ENCODE results near the gene GNAI2.
"Not testable (repeated sequence)": the region's sequence is repeated elsewhere in the genome, so short reads cannot be mapped to it uniquely, and the experiment has no call there.

The GNAI2 gene

GRCh38 chr3:50204804-50205412 is 31.1 kb upstream of the GNAI2 start, which contains the start of gene SLC38A3:
SLC38A3 (plus strand) TSS chr3:50205271; CDS start chr3:50214200, 8,929 bp downstream.
- DNase-seq (ENCODE audit: low spot score): no peak

GRCh38 chr3:50205413-50206276 is 30.4 kb upstream of the GNAI2 start:
- DNase-seq (ENCODE audit: low spot score): no peak

- no peak for DNase-seq (ENCODE audit: low spot score)
These were observed 28.5 kb upstream of the GNAI2 start for GRCh38 chr3:50207359-50208042.

- no peak for DNase-seq (ENCODE audit: low spot score)
These were observed 27.2 kb upstream of the GNAI2 start for GRCh38 chr3:50208677-50209344.

- DNase-seq (ENCODE audit: low spot score): no peak
These were observed 25.9 kb upstream of the GNAI2 start for GRCh38 chr3:50210176-50210509.

GRCh38 chr3:50210510-50211367 is 25.3 kb upstream of the GNAI2 start:
- DNase-seq (ENCODE audit: low spot score): no peak

- DNase-seq (ENCODE audit: low spot score): not testable (repeated sequence)
These were observed 24.7 kb upstream of the GNAI2 start for GRCh38 chr3:50211368-50211717.

GRCh38 chr3:50211930-50212329 is 24.1 kb upstream of the GNAI2 start:
- no peak for DNase-seq (ENCODE audit: low spot score)

- no peak for DNase-seq (ENCODE audit: low spot score)
These were observed 23.5 kb upstream of the GNAI2 start for GRCh38 chr3:50212502-50212901.

- no peak for DNase-seq (ENCODE audit: low spot score)
These were observed 23.0 kb upstream of the GNAI2 start for GRCh38 chr3:50212971-50213370.

GRCh38 chr3:50213373-50213772 is 22.6 kb upstream of the GNAI2 start:
- peak; percentile 92 for DNase-seq (ENCODE audit: low spot score)

- DNase-seq (ENCODE audit: low spot score): no peak
These were observed 21.2 kb upstream of the GNAI2 start for GRCh38 chr3:50214824-50215223.

- DNase-seq (ENCODE audit: low spot score): no peak
These were observed 20.5 kb upstream of the GNAI2 start for GRCh38 chr3:50215529-50215928.

GRCh38 chr3:50217681-50218080 is 18.3 kb upstream of the GNAI2 start:
- no peak for DNase-seq (ENCODE audit: low spot score)

- DNase-seq (ENCODE audit: low spot score): no peak
These were observed 17.6 kb upstream of the GNAI2 start for GRCh38 chr3:50218448-50218847.

GRCh38 chr3:50219285-50219684 is 16.7 kb upstream of the GNAI2 start:
- no peak for DNase-seq (ENCODE audit: low spot score)

GRCh38 chr3:50220109-50220508 is 15.9 kb upstream of the GNAI2 start:
- DNase-seq (ENCODE audit: low spot score): no peak

GRCh38 chr3:50221051-50221410 is 15.0 kb upstream of the GNAI2 start:
- DNase-seq (ENCODE audit: low spot score): no peak

GRCh38 chr3:50221411-50222168 is 14.4 kb upstream of the GNAI2 start:
- DNase-seq (ENCODE audit: low spot score): no peak

GRCh38 chr3:50222169-50222528 is 13.9 kb upstream of the GNAI2 start:
- no peak for DNase-seq (ENCODE audit: low spot score)

GRCh38 chr3:50224639-50225038 is 11.4 kb upstream of the GNAI2 start:
- DNase-seq (ENCODE audit: low spot score): no peak

Measured in putamen (tissue), 1 donor.